Measurements from ENCODE around the gene RAD51B. TPM values are rescaled to one million over a fixed set of nuclear protein-coding genes. Genes with fewer than 3 reads are reported as not detected.

The RAD51B gene
- total RNA-seq, 2 donors from 2014 or later = 22.8 to 33.8 TPM

- Histone ChIP-seq H3K4me3 (ENCODE audit: low read length) (no peak overlapping the region), H3K27me3 (ENCODE audit: control insufficient read depth, insufficient read depth, low read length, poor library complexity, severe bottlenecking) (no peaks in the 10 kb centered on the region), H3K9me3 (ENCODE audit: control insufficient read depth, low read length) (no peaks in the 10 kb centered on the region), H3K4me1 (ENCODE audit: control insufficient read depth, insufficient read depth, low read length) (no peaks in the 10 kb centered on the region), H3K9ac (ENCODE audit: extremely low read depth, low read length, poor library complexity, severe bottlenecking) (no peak overlapping the region), H3K27ac (ENCODE audit: low read depth, low read length) (no peak overlapping the region), H3K36me3 (ENCODE audit: control insufficient read depth, insufficient read depth, low read length) (no peaks in the 10 kb centered on the region)
- TF ChIP-seq, protein P1, sequence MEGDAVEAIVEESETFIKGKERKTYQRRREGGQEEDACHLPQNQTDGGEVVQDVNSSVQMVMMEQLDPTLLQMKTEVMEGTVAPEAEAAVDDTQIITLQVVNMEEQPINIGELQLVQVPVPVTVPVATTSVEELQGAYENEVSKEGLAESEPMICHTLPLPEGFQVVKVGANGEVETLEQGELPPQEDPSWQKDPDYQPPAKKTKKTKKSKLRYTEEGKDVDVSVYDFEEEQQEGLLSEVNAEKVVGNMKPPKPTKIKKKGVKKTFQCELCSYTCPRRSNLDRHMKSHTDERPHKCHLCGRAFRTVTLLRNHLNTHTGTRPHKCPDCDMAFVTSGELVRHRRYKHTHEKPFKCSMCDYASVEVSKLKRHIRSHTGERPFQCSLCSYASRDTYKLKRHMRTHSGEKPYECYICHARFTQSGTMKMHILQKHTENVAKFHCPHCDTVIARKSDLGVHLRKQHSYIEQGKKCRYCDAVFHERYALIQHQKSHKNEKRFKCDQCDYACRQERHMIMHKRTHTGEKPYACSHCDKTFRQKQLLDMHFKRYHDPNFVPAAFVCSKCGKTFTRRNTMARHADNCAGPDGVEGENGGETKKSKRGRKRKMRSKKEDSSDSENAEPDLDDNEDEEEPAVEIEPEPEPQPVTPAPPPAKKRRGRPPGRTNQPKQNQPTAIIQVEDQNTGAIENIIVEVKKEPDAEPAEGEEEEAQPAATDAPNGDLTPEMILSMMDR (conservative IDR thresholded peaks at IDR 0.05) = peak; percentile 38
- no peak for DNase-seq
- no peak overlapping the region for H3K27ac Mint-ChIP-seq
- no peaks in the 10 kb centered on the region for H3K9me3 Mint-ChIP-seq
- no peaks in the 10 kb centered on the region for H3K27me3 Mint-ChIP-seq (ENCODE audit: insufficient read depth)
- no peak overlapping the region for H3K4me3 Mint-ChIP-seq
- no peaks in the 10 kb centered on the region for H3K36me3 Mint-ChIP-seq (ENCODE audit: low read depth)
- H3K4me1 Mint-ChIP-seq = no peaks in the 10 kb centered on the region
- 93 to 94% methylated on average over 7 to 20 of the region's 20 CpGs for WGBS, 2 experiments (ENCODE audit: insufficient coverage in 1 of 2, insufficient read length in 1 of 2)
Observed at GRCh38 chr14:67857778-67858350, 38.3 kb downstream of the RAD51B start.

DNA sequence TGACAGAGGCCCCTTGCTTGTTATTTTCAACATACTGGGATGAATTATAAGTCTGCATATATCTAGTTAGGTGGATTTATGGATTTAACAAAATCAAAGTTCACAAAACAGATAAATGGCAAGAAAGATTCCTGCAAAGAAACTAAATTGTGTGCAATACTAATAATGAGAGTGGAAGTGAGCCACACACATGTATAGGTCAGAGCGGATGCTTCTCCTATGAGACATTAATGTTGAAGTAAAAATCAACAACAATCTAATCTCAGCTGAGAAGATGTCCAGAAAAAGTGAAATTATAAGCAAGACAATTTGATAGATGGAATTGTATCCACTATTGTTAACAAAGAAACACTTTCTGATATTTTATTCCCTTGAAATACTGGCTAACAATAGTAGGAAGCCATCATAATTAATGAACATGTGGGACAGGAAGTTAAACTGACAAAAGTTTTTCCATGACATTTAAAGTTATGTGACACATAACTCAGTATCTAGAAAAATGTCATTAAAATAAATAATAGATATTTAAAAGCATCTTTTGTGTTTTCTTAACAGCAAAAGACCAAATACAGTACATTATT is 39.7 kb downstream of the RAD51B start:
- H3K27ac Mint-ChIP-seq = no peak overlapping the region
- no peaks in the 10 kb centered on the region for H3K4me1 ChIP-seq (ENCODE audit: control insufficient read depth, insufficient read depth, low read length)
- H3K36me3 ChIP-seq (ENCODE audit: control insufficient read depth, insufficient read depth, low read length) = no peaks in the 10 kb centered on the region
- no peaks in the 10 kb centered on the region for H3K9me3 Mint-ChIP-seq
- no peak overlapping the region for H3K27ac ChIP-seq (ENCODE audit: low read depth, low read length)
- no peaks in the 10 kb centered on the region for H3K27me3 ChIP-seq (ENCODE audit: control insufficient read depth, insufficient read depth, low read length, poor library complexity, severe bottlenecking)
- TF ChIP-seq, protein P1 (conservative IDR thresholded peaks at IDR 0.05) = no peak
- H3K4me3 ChIP-seq (ENCODE audit: low read length) = no peak overlapping the region
- H3K36me3 Mint-ChIP-seq (ENCODE audit: low read depth) = no peaks in the 10 kb centered on the region
- no peaks in the 10 kb centered on the region for H3K27me3 Mint-ChIP-seq (ENCODE audit: insufficient read depth)
- H3K4me1 Mint-ChIP-seq = peaks cover 3% of the 10 kb centered on the region
- no peak overlapping the region for H3K4me3 Mint-ChIP-seq
- DNase-seq = no peak
- WGBS, 2 experiments (ENCODE audit: insufficient coverage in 1 of 2, insufficient read length in 1 of 2) = 83 to 100% methylated on average over 1 of the region's 1 CpG
- no peaks in the 10 kb centered on the region for H3K9me3 ChIP-seq (ENCODE audit: control insufficient read depth, low read length)
- no peak overlapping the region for H3K9ac ChIP-seq (ENCODE audit: extremely low read depth, low read length, poor library complexity, severe bottlenecking)

DNA sequence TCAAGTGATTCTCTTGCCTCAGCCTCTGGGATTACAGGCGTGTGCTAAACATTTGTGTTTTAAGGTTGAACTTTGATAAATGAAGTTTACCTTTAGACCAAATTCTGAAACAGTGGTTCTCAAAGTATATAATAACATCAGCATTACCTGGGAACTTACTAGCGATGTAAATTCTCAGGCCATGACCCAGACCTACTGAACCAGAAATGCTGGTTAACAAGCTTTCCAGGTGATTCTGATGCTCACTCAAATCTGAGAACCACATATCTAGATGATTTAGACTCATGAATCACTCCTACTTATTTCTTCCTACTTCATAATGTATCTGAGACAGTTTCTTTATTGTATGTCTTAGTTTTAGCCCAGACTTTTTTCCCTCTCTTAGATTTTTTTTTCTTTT is 43.6 kb downstream of the RAD51B start:
- no peak for DNase-seq
- peaks cover 8% of the 10 kb centered on the region for H3K9me3 ChIP-seq (ENCODE audit: control insufficient read depth, low read length)
- H3K9ac ChIP-seq (ENCODE audit: extremely low read depth, low read length, poor library complexity, severe bottlenecking) = no peak overlapping the region
- H3K4me3 ChIP-seq (ENCODE audit: low read length) = no peak overlapping the region
- H3K27ac Mint-ChIP-seq = no peak overlapping the region
- H3K27me3 ChIP-seq (ENCODE audit: control insufficient read depth, insufficient read depth, low read length, poor library complexity, severe bottlenecking) = no peaks in the 10 kb centered on the region
- peaks cover 16% of the 10 kb centered on the region for H3K9me3 Mint-ChIP-seq
- peaks cover 7% of the 10 kb centered on the region for H3K36me3 ChIP-seq (ENCODE audit: control insufficient read depth, insufficient read depth, low read length)
- no peak overlapping the region for H3K27ac ChIP-seq (ENCODE audit: low read depth, low read length)
- H3K4me3 Mint-ChIP-seq = no peak overlapping the region
- H3K4me1 Mint-ChIP-seq = peaks cover 3% of the 10 kb centered on the region
- H3K27me3 Mint-ChIP-seq (ENCODE audit: insufficient read depth) = no peaks in the 10 kb centered on the region
- TF ChIP-seq, protein P1 (conservative IDR thresholded peaks at IDR 0.05) = no peak
- H3K4me1 ChIP-seq (ENCODE audit: control insufficient read depth, insufficient read depth, low read length) = no peaks in the 10 kb centered on the region
- peaks cover 25% of the 10 kb centered on the region for H3K36me3 Mint-ChIP-seq (ENCODE audit: low read depth)
- 87 to 100% methylated on average over 1 to 2 of the region's 2 CpGs for WGBS, 2 experiments (ENCODE audit: insufficient coverage in 1 of 2, insufficient read length in 1 of 2)

Data from endodermal cell (in vitro differentiated cells).